Lung (tissue), 12 donors: ENCODE results near the gene ZNF3. TPM values are rescaled to one million over a fixed set of nuclear protein-coding genes. Genes with fewer than 3 reads are reported as not detected.

Experiments
- ATAC-seq: fragments of 200-7000 bp; cut with Tn5 transposase; one replicate; pipeline ENCODE4 v1.9.1; 2020; ENCODE audit warnings: moderate number of reproducible peaks; ENCODE audit not compliant: insufficient read depth, low FRiP score
- DNase-seq, 3 donors: peaks; one replicate each; pipeline ENCODE4 v3.0.0-alpha.2; 2013 to 2017
- H3K27ac ChIP-seq, 2 donors: one replicate each; pipeline ENCODE4 v1.5.1; 2013; ENCODE audit warnings: mild to moderate bottlenecking in 2 of 2, moderate library complexity in 2 of 2, control low read depth in 1 of 2, inconsistent platforms in 1 of 2, low read depth in 1 of 2, low read length in 1 of 2
- H3K27me3 ChIP-seq, 3 donors: one replicate each; pipeline ENCODE4 v1.5.1; 2013; ENCODE audit warnings: low read length in 2 of 3; ENCODE audit not compliant: control insufficient read depth in 3 of 3, insufficient read depth in 3 of 3
- H3K36me3 ChIP-seq, 4 donors: one replicate each; pipeline ENCODE4 v1.5.1; 2013; ENCODE audit warnings: low read length in 4 of 4, mild to moderate bottlenecking in 1 of 4, moderate library complexity in 1 of 4; ENCODE audit not compliant: control insufficient read depth in 4 of 4, insufficient read depth in 4 of 4
- H3K4me1 ChIP-seq, 5 donors: one replicate each; pipeline ENCODE4 v1.5.1; 2013; ENCODE audit warnings: low read length in 5 of 5, mild to moderate bottlenecking in 2 of 5, moderate library complexity in 1 of 5; ENCODE audit not compliant: control insufficient read depth in 5 of 5, insufficient read depth in 5 of 5
- H3K4me3 ChIP-seq: one replicate; pipeline ENCODE4 v1.5.1; 2013; ENCODE audit warnings: mild to moderate bottlenecking, control low read depth, moderate library complexity
- H3K9ac ChIP-seq, 2 donors: one replicate each; pipeline ENCODE4 v1.5.1; 2013; ENCODE audit warnings: low read length in 2 of 2, control low read depth in 1 of 2; ENCODE audit not compliant: insufficient read depth in 1 of 2
- H3K9me3 ChIP-seq, 4 donors: one replicate each; pipeline ENCODE4 v1.5.1; 2013; ENCODE audit warnings: low read length in 3 of 4, mild to moderate bottlenecking in 1 of 4, moderate library complexity in 1 of 4; ENCODE audit not compliant: control insufficient read depth in 4 of 4, insufficient read depth in 3 of 4
- WGBS, 2 donors: extraction: QIAGEN DNeasy Blood & Tissue Kit; methylation state at CpG; one replicate each; pipeline ENCODE4 v1.1.7; 2013; 5-methylcytosine and 5-hydroxymethylcytosine counted together
- polyA plus RNA-seq, 2 donors: library from polyadenylated mRNA; stranded (reverse); fragments of 200-250 nt; gene quantifications; one replicate each; pipeline ENCODE4 v1.2.1, GENCODE V29; 2013
- total RNA-seq, 2 donors: library from RNA; depleted of rRNA in 1 of 2; stranded (reverse); fragments of >200 nt in 1 of 2; gene quantifications; one replicate each; pipeline ENCODE4 v1.2.1, GENCODE V29; 2014 to 2021
- TF ChIP-seq, protein P1 (sequence below): IDR thresholded peaks from 2 replicates; pipeline ENCODE4 v1.5.1; 2012; ENCODE audit warnings: mild to moderate bottlenecking; ENCODE audit errors: control extremely low read depth, extremely low read depth
- donor health status: control.
- donor health status: control.
- donor health status: Bipolar disorder and iron deficiency.
- donor health status: healthy.
- donor health status: DM: yes; HTN: yes; CAD: no.

ZNF3 gene
- total and polyA plus RNA-seq, 4 donors, result 12.8 to 30.5 (median 23.4) TPM

GRCh38 chr7:100029596-100029995, 51.9 kb downstream of the ZNF3 start:
- Histone ChIP-seq H3K4me1 (no peaks in the 10 kb centered on the region), H3K9me3 (no peaks in the 10 kb centered on the region), H3K36me3 (peaks cover 12 to 46% (median 38%) of the 10 kb centered on the region in 4 donors), H3K9ac (no peak overlapping the region), H3K27ac (no peak overlapping the region), H3K4me3 (no peak overlapping the region), H3K27me3 (no peaks in the 10 kb centered on the region)
- DNase-seq, result no peak
- WGBS, 2 donors, result 89 to 90% methylated on average over 5 of the region's 5 CpGs
- TF ChIP-seq, protein P1, sequence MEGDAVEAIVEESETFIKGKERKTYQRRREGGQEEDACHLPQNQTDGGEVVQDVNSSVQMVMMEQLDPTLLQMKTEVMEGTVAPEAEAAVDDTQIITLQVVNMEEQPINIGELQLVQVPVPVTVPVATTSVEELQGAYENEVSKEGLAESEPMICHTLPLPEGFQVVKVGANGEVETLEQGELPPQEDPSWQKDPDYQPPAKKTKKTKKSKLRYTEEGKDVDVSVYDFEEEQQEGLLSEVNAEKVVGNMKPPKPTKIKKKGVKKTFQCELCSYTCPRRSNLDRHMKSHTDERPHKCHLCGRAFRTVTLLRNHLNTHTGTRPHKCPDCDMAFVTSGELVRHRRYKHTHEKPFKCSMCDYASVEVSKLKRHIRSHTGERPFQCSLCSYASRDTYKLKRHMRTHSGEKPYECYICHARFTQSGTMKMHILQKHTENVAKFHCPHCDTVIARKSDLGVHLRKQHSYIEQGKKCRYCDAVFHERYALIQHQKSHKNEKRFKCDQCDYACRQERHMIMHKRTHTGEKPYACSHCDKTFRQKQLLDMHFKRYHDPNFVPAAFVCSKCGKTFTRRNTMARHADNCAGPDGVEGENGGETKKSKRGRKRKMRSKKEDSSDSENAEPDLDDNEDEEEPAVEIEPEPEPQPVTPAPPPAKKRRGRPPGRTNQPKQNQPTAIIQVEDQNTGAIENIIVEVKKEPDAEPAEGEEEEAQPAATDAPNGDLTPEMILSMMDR, result no peak
- no peak for ATAC-seq

DNA sequence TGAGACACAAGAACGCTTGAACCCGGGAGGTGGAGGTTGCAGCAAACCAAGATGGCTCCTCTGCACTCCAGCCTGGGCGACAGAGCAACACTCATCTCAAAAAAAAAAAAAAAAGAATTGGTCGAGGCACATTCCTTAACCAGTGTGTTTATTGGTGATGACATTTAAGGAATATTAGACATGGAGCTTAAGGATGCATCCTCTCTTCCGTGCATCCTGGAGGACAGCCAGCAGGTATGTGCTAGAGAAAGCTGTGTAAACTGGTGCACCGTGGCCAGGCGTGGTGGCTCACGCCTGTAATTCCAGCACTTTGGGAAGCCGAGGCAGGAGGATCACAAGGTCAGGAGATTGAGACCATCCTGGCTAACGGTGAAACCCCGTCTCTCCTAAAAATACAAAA, 54.3 kb downstream of the ZNF3 start:
- peaks cover 20 to 44% (median 41%) of the 10 kb centered on the region in 4 donors for H3K36me3 ChIP-seq
- TF ChIP-seq, protein P1, result no peak
- H3K4me3 ChIP-seq, result no peak overlapping the region
- no peaks in the 10 kb centered on the region for H3K9me3 ChIP-seq
- no peaks in the 10 kb centered on the region for H3K27me3 ChIP-seq
- H3K4me1 ChIP-seq, result peaks cover 0 to 9% (median 0%) of the 10 kb centered on the region in 5 donors
- no peak for ATAC-seq
- H3K27ac ChIP-seq, result no peak overlapping the region
- no peak overlapping the region for H3K9ac ChIP-seq
- DNase-seq, result no peak
- 86 to 97% methylated on average over 11 of the region's 11 CpGs for WGBS, 2 donors

DNA sequence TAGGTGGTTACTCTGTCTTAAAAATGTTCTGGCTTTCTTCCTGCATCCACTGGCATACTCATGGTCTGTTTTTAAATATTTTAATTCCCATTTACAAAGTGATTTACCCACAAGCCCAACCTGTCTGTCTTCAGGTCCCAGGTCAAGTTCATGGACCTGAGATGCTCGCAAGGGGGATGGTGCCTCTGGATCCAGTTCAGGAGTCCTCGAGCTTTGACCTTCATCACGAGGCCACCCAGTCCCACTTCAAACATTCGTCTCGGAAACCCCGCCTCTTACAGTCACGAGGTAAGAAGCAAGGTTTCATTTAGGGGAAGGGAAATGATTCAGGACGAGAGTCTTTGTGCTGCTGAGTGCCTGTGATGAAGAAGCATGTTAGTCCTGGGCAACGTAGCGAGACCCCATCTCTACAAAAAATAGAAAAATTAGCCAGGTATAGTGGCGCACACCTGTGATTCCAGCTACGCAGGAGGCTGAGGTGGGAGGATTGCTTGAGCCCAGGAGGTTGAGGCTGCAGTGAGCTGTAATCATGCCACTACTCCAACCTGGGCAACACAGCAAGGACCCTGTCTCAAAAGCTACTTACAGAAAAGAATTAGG, 57.4 kb downstream of the ZNF3 start:
- ATAC-seq (no peak), DNase-seq (no peak)
- Histone ChIP-seq H3K27ac (no peak overlapping the region), H3K4me3 (no peak overlapping the region), H3K9me3 (no peaks in the 10 kb centered on the region), H3K36me3 (peaks cover 14 to 37% (median 22%) of the 10 kb centered on the region in 4 donors), H3K9ac (no peak overlapping the region), H3K27me3 (no peaks in the 10 kb centered on the region), H3K4me1 (peaks cover 0 to 9% (median 0%) of the 10 kb centered on the region in 5 donors)
- TF ChIP-seq, protein P1, result no peak
- 81 to 89% methylated on average over 12 of the region's 12 CpGs for WGBS, 2 donors

GRCh38 chr7:100023526-100023925, 58.0 kb downstream of the ZNF3 start:
- ATAC-seq (no peak), DNase-seq (no peak)
- TF ChIP-seq, protein P1, result no peak
- Histone ChIP-seq H3K36me3 (peaks cover 14 to 40% (median 24%) of the 10 kb centered on the region in 4 donors), H3K27me3 (no peaks in the 10 kb centered on the region), H3K4me3 (no peak overlapping the region), H3K4me1 (peaks cover 0 to 12% (median 3%) of the 10 kb centered on the region in 5 donors), H3K9ac (no peak overlapping the region), H3K9me3 (no peaks in the 10 kb centered on the region), H3K27ac (no peak overlapping the region)
- 88 to 93% methylated on average over 12 of the region's 12 CpGs for whole genome bisulfite sequencing, 2 donors
